HG03354 (cell line): ENCODE measurements around the gene DNAAF5.

Source experiments
- ATAC-seq: cut with Tn5 transposase; IDR thresholded peaks from one replicate; pipeline ENCODE4 v1.9.1; 2021; ENCODE audit warnings: mild to moderate bottlenecking; ENCODE audit not compliant: unreplicated experiment, poor library complexity, severe bottlenecking

The DNAAF5 gene

GRCh38 chr7:703049-703448 lies 23.4 kb upstream of the DNAAF5 start:
- ATAC-seq: no peak

- no peak for ATAC-seq
Observed at GRCh38 chr7:706721-707120, 19.8 kb upstream of the DNAAF5 start.

GRCh38 chr7:707296-708000 lies 19.1 kb upstream of the DNAAF5 start:
- ATAC-seq: no peak

DNA sequence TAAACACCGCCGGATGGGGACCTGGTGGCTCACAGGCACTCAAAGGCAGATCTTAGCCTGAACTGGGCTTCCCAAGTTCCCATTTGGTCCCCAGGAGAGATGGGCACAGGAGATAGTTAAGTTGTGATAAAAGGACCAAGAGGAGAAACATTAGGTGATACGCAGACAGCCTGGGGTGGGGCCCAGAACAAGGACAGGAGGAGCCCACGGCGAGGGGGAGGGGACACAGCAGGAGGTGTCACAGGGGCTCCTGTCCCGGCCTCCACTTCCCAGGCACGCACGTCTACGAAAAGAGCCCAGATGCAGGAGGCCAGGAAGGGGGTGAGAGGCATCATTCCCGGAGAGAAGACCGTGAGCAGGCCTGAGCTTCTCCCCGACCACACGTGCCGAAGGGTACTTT lies 16.3 kb upstream of the DNAAF5 start:
- no peak for ATAC-seq

GRCh38 chr7:711093-711921 lies 15.2 kb upstream of the DNAAF5 start:
- ATAC-seq: no peak

GRCh38 chr7:711922-712380 lies 14.5 kb upstream of the DNAAF5 start:
- no peak for ATAC-seq

DNA sequence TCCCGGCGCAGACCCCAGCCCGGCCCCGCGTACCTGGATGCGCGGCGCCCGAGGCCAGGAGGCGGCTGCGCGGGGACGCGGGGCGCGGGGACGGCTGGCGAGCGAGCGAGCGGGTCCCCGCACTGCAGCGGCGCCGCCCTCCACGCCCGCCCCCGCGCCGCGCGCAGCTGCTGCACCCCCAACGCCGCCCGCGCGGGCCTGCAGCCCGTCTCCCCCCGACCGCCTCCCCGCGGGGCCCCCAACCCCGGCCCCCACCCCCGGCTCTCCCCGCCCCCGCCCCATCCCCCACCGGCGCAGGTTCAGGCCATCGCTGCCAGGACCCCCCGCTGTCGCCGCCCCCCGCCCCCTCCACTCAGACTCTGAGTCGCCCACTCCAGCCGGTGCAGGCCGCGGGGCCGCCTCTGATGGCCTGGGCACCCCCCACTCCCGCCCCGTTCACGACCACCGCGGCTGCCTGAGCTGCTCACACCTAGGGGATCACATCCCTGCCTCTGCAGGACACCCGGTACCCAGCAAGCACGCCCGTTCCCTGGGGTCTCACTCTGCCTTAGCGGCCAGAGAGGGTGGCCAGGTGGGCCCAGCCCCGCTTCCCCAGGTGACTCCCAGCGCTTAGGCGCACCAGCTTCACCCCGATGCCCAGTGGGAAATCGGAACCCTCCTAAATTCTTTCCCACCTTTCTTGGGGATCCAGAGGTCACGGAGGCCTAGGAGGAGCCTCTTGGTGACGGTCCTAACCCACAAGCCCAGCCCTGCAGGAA lies 13.9 kb upstream of the DNAAF5 start:
- no peak for ATAC-seq

DNA sequence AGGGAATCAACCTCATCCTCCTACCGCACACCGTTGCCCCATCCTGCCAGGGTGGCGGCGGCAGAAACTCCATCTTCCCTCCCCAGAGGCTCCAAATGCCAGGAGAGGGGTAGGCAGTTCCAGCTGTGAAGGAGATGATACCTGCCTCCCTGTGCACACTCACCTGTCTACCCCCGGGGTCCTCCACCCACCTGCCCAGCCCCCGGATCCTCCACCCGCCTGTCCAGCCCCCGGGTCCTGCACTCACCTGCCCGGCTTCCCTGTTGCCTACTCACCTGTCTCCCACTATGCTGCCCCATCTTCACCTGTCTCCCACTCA lies 13.4 kb upstream of the DNAAF5 start:
- ATAC-seq: no peak

DNA sequence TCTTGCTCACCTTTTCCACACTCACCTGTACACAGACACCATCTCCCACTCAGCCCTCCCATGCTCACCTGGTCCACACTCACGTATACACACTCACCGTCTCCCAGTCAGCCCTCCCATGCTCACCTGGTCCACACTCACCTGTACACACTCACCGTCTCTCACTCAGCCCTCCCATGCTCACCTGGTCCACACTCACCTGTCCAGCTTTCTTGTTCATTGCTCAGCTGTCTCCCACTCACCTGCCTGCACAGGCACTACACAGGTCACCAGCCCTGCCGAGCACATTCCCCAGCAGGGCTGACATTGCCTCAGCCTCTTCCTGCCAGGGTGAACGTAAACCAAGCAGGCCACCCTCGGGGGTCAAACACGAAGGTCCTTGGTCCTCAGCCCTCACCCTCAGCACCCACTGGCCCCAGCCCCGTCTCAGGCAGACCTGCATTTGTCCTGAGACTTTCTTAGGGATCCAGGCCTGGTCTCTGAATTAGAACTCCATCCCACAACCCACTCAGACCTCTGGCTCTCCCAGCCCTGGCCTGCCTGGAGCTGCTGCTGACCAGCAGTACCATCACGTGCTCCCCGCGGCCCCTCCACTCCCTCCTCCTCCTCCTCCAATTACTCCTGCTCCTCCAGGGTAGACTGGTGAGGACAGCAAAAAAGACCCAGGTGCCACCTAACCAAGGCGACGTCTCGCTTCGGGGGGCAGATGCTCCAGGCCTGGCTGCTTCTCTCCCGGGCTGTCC lies 12.8 kb upstream of the DNAAF5 start:
- ATAC-seq: no peak

GRCh38 chr7:714251-714671 lies 12.2 kb upstream of the DNAAF5 start:
- ATAC-seq: no peak

DNA sequence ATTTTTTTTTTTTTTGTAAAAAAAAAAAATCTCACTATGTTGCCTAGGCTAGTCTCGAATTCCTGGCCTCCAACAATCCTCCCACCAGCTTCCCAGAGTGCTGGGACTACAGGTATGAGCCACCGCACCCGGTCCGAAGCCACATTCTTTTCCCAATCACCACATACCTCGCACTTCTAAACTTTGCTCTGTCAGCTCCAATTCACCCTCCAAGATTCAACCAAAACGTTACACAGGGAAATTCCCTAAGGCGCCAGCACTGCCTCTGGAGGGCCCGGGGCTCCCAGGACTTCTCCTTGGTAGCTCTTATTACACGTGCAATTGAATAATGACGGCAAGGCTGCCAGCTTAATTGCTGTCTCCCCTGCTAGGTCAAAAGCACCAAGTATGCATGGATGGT lies 10.3 kb upstream of the DNAAF5 start:
- ATAC-seq: no peak

DNA sequence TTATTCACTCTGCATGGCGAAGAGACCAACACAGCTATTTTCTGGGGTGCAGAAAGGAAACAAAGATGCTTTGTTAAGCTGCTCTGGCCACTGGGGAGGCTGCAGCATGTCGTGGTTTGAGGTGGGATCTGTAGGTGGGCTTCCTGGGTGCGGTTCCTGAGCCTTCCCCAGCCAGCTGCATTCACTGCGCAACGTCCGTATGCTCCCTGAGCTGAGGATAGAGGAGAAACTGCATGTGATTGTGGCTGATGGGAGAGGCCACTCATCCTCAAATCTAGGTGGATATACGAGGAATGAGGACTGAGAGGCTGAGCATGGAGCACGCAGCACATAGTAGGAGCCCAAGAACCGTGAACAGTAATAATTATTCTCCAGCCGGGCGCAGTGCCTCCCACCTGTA lies 9.9 kb upstream of the DNAAF5 start:
- no peak for ATAC-seq

DNA sequence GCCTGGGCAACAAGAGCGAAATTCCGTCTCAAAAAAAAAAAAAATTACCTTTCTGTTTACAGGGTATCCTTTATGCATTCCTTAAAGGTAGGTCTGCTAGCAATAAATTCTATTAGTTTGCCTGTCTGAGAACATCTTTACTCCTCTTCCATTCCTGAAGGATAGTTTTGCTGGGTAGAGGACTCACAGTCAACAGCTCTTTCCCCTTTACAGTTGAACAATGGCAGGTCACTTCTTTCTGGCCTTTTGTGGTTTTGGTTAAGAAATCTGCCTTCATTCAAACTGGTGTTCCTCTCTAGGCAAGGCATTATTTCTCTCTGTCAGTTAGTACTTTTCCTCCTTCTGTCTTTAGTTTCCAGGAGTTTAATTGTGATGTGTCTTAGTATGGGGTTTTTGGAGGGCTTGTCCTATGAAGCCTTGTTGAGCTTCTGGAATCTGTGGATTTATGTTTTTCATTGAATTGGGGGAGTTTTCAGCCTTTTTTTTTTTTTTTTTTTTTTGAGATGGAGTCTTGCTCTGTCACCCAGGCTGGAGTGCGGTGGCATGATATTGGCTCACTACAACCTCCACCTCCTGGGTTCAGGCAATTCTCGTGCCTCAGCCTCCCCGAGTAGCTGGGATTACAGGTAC lies 4.8 kb upstream of the DNAAF5 start:
- no peak for ATAC-seq

DNA sequence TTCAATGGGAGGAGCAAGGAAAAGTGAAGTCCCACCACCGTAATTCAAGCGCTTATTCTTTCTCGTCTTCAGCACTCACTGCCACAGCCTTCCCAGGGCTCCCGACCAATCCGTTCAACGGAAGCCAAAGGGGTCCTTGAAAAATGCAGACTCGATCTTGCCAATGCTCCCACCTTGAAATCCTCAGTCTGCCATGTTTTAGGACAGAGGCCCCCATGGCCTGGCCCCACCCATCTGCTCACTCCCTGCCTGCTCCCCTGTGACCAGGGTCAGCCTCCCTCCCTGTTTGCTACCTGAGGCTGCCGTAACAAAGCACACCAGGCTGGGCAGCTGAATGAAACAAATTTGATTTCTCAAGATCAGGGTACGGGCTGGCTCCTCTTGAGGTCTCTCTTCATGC lies 3.0 kb upstream of the DNAAF5 start:
- no peak for ATAC-seq

GRCh38 chr7:724298-724697 lies 2.2 kb upstream of the DNAAF5 start:
- ATAC-seq: no peak

DNA sequence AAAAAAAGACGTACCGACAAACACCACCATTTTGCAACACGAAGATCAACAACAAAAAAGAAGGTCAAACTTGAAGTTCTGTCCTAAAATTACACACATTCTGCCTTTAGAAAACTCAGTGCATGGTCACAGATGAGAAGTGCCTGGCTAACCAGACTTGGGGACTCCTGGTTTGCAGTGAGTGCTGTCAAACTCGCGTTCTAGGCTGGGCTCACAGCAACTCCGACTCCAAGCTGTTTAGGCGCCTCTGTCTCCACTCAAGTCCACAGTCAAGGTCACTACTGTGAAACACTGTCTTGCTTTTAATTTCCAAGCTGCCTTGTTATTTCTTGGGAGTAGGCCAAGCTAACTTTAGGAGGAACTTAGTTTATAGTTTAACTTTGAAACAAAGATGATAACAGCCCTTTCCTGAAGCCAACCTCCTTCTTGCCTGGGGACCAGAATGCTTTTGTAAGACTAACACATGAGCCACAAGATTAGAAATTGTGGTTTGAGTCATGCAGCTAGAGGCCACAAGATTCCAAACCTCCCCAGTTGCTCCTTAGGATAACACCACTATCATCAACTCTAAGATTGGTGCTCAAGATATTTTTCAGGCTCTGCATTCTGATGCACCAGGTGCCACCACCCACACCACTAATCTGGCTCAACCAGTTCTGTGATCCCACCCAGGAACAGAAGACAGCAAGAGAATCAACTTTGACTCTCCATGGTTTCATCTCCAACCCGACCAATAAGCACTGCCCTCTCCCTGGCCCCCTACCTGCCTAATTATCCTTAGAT lies 1.1 kb upstream of the DNAAF5 start:
- no peak for ATAC-seq

DNA sequence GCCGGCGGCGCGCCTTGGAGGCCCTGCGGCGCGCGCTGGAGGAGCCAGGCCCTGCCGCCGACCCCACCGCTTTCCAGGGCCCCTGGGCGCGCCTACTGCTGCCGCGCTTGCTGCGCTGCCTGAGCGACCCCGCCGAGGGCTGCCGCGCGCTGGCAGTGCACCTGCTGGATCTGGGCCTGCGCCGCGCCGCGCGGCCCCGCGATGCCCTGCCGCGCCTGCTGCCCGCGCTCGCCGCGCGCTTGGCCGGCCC lies 280 bp downstream of the DNAAF5 start:
- peak; percentile 30 for ATAC-seq

- peak; percentile 55 for ATAC-seq
Observed at GRCh38 chr7:727104-727805, 756 bp downstream of the DNAAF5 start, which contains the start of gene PRKAR1B. PRKAR1B (minus strand) TSS chr7:727281; CDS start chr7:711505, 15,776 bp downstream.
